Stimulated activated CD4-positive, alpha-beta T cell treated with anti-CD3 and anti-CD28 coated beads, TNF-alpha, amount 100 ng/mL, for 4 hours (primary cell): ENCODE results near the gene PCDHGA1.

Experiments used
- DNase-seq, 3 experiments: peaks; one replicate each; pipeline ENCODE4 v3.0.0-alpha.2; 2020; ENCODE audit warnings: low read depth in 3 of 3

PCDHGA1 gene

GRCh38 chr5:141529873-141530272 is 199.6 kb downstream of the PCDHGA1 start:
- DNase-seq: no peak

GRCh38 chr5:141532726-141533125 is 202.4 kb downstream of the PCDHGA1 start:
- no peak for DNase-seq

GRCh38 chr5:141533897-141534296 is 203.6 kb downstream of the PCDHGA1 start:
- DNase-seq: no peak

- DNase-seq: no peak
These were observed 204.3 kb downstream of the PCDHGA1 start for GRCh38 chr5:141534492-141535213.

GRCh38 chr5:141543053-141543452 is 212.7 kb downstream of the PCDHGA1 start:
- no peak for DNase-seq

- no peak for DNase-seq
These were observed 217.2 kb downstream of the PCDHGA1 start for GRCh38 chr5:141547488-141547887.

- no peak for DNase-seq
These were observed 217.6 kb downstream of the PCDHGA1 start for GRCh38 chr5:141547921-141548320.

GRCh38 chr5:141557681-141558136 is 227.4 kb downstream of the PCDHGA1 start:
- peak; percentile 40 to 69 (median 66) for DNase-seq

- DNase-seq: no peak
These were observed 227.8 kb downstream of the PCDHGA1 start for GRCh38 chr5:141558150-141558549.

GRCh38 chr5:141559461-141559860 is 229.1 kb downstream of the PCDHGA1 start:
- DNase-seq: no peak

- no peak for DNase-seq
These were observed 229.8 kb downstream of the PCDHGA1 start for GRCh38 chr5:141560151-141560550.

- no peak for DNase-seq
These were observed 230.6 kb downstream of the PCDHGA1 start for GRCh38 chr5:141560725-141561483.
